ENCODE data around the gene FASLG.
A peak's percentile ranks its signal among the peaks of the same experiment; 100 is the strongest.

The FASLG gene

GRCh38 chr1:172653015-172653709 is 5.7 kb upstream of the FASLG start:
- Histone ChIP-seq H3K4me1 (peaks cover 0 to 7% (median 0%) of the 10 kb centered on the region in 10 experiments; a peak in 1 of 20 replicates), H3K27me3 (no peaks in the 10 kb centered on the region), H3K9ac (no peak overlapping the region), H4K20me1 (no peaks in the 10 kb centered on the region), H3K4me3 (no peak overlapping the region), H3K4me2 (no peak overlapping the region), H3K27ac (no peak overlapping the region), H3K36me3 (no peaks in the 10 kb centered on the region), H3K9me3 (replicated peaks in 1 of 11) (no peaks in the 10 kb centered on the region)
- no peak for TF ChIP-seq Cebpa-rat (IDR thresholded peaks at IDR 0.05)

DNA sequence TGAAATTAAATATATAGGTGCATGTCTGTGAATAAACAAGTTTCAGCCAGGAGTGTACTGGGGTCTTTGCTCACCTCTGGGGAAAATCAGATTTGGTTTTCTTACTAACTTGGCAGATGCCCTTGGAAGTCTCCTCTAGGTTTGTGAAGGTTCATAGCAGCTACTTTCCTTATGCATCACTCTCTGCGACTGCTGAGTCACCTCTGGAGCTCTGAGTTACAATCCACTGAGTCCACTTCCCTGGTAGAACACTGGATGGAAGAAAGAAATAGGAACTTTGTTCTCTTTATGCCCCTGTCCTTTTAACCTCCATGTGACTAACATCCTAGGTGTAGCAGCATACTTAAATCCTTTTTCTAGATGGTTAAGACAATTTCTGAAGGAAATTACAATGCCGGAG is 4.4 kb upstream of the FASLG start:
- Histone ChIP-seq H3K9me3 (replicated peaks in 1 of 11) (no peaks in the 10 kb centered on the region), H3K4me3 (no peak overlapping the region), H3K4me1 (peaks cover 0 to 7% (median 0%) of the 10 kb centered on the region in 10 experiments; a peak in 1 of 20 replicates), H3K36me3 (no peaks in the 10 kb centered on the region), H3K4me2 (no peak overlapping the region), H3K9ac (no peak overlapping the region), H3K27me3 (no peaks in the 10 kb centered on the region), H4K20me1 (no peaks in the 10 kb centered on the region), H3K27ac (no peak overlapping the region)
- TF ChIP-seq Cebpa-rat (IDR thresholded peaks at IDR 0.05): no peak

DNA sequence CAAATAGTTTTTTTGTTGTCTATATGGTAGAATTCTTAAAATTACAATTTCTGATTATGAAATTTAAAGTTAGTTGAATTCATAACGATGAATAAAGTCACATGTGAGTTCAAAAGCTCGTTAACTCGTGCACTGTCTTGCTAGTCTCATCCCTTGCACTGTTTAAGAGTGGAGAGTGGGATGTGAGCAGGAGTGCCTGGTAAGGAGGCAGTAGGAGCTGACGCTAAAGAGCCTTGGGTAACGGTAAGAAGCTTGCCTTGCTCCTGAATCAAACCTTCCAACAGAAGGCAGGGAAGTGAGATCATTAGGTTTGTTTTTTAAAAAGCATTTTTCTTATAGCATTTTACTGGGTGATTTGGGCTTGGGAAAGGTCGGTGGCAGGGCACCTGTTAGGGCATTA is 2.3 kb upstream of the FASLG start:
- Histone ChIP-seq H4K20me1 (no peaks in the 10 kb centered on the region), H3K4me2 (no peak overlapping the region), H3K27ac (no peak overlapping the region), H3K36me3 (no peaks in the 10 kb centered on the region), H3K4me3 (no peak overlapping the region), H3K9ac (no peak overlapping the region), H3K4me1 (peaks cover 0 to 7% (median 0%) of the 10 kb centered on the region in 10 experiments; a peak in 1 of 20 replicates), H3K9me3 (replicated peaks in 1 of 11) (no peaks in the 10 kb centered on the region), H3K27me3 (no peaks in the 10 kb centered on the region)
- no peak for TF ChIP-seq Cebpa-rat (IDR thresholded peaks at IDR 0.05)

DNA sequence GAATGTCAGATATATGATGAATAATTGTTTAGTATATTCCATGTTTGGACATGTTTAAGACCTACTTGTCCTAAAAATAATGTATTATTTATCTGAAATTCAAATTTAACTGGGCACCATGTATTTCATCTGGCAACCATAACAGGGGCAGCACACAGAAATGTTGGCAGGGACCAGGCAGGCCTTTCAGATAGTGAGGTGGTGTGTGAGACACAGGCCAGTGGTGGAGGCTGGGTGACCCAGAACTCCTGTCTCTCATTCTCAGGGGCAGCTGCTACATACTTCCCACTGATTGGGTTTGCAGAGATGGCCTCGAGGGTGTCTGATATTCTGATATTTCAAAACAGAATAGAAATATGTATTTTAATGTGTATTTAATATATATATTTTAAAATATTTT is 1.3 kb upstream of the FASLG start:
- no peaks in the 10 kb centered on the region for H4K20me1 ChIP-seq
- H3K27ac ChIP-seq: no peak overlapping the region
- TF ChIP-seq Cebpa-rat (IDR thresholded peaks at IDR 0.05): no peak
- H3K4me2 ChIP-seq: no peak overlapping the region
- no peaks in the 10 kb centered on the region for H3K27me3 ChIP-seq
- H3K36me3 ChIP-seq: no peaks in the 10 kb centered on the region
- peaks cover 5 to 15% (median 7%) of the 10 kb centered on the region in 10 experiments; a peak in 18 of 20 replicates for H3K4me1 ChIP-seq
- H3K9me3 ChIP-seq (replicated peaks in 1 of 11): no peaks in the 10 kb centered on the region
- H3K4me3 ChIP-seq: no peak overlapping the region
- no peak overlapping the region for H3K9ac ChIP-seq

DNA sequence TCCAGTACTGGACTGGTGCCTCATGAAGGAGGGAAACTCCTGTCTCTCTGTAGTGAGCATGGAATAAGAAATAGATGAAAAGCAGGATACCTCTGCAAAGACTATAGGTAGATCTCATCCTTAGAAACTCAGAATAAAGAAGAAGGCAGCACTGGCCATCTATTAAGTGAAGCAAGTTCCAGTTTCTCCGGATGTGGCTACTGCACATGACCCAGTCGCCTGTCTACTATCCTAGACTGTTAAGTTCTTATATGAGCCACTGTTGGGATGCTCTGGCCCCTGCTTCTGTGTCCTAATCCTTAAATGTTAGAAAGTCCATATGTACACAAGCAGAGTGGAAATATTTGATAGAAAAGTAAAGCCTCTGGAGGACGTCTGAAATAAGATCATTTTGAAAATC is 2.2 kb downstream of the FASLG start:
- no peak overlapping the region for H3K4me2 ChIP-seq

DNA sequence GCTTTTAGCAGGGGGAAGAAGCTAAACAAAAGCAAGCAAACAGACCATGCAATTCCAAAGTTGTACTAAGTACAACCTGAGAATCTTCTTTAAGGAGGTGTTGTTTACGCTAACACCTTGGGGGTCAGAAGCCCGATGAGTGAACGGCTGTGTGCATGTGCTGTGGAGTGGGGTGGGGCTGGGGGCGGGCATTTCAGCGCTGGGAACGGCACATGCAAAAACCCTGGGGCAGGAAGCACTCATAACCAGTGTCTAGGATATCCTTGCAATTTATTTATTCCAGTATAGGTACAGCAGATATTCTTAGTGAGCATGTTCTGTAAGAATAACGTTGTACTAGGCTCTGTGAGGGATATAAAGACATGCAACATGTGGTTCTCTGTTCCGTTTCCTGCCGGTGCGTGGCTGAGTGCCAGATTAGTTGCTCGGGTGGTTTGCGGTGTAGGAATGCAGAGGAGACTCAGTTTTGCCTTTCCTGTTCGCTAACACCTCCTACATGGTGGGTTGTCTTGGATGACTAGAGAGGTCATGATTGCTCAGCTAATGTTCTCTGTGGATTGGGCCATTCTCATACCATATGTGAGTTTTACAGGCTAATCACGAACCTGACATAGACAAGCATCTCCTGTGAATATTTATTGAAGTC is 3.7 kb downstream of the FASLG start:
- Histone ChIP-seq H3K27ac (peak overlapping the region in 2 of 11 experiments; percentile 29 to 30; a peak in 3 of 22 replicates), H3K36me3 (no peaks in the 10 kb centered on the region), H4K20me1 (no peaks in the 10 kb centered on the region), H3K4me2 (peak overlapping the region; percentile 27 to 68 (median 50)), H3K9ac (no peak overlapping the region), H3K4me1 (peaks cover 16 to 22% (median 19%) of the 10 kb centered on the region in 10 experiments), H3K4me3 (no peak overlapping the region), H3K9me3 (replicated peaks in 1 of 11) (peaks cover 0 to 5% (median 0%) of the 10 kb centered on the region in 11 experiments; a peak in 1 of 22 replicates), H3K27me3 (no peaks in the 10 kb centered on the region)
- no peak for TF ChIP-seq Cebpa-rat (IDR thresholded peaks at IDR 0.05)

More for the DNA sequence above, 2.2 kb downstream of the FASLG start:
- no peak for TF ChIP-seq Cebpa-rat (IDR thresholded peaks at IDR 0.05)
- Histone ChIP-seq H4K20me1 (no peaks in the 10 kb centered on the region), H3K27ac (no peak overlapping the region), H3K4me1 (peaks cover 16 to 22% (median 19%) of the 10 kb centered on the region in 10 experiments), H3K4me3 (no peak overlapping the region), H3K9me3 (replicated peaks in 1 of 11) (peaks cover 0 to 5% (median 0%) of the 10 kb centered on the region in 11 experiments; a peak in 1 of 22 replicates), H3K9ac (no peak overlapping the region), H3K36me3 (no peaks in the 10 kb centered on the region), H3K27me3 (no peaks in the 10 kb centered on the region)

DNA sequence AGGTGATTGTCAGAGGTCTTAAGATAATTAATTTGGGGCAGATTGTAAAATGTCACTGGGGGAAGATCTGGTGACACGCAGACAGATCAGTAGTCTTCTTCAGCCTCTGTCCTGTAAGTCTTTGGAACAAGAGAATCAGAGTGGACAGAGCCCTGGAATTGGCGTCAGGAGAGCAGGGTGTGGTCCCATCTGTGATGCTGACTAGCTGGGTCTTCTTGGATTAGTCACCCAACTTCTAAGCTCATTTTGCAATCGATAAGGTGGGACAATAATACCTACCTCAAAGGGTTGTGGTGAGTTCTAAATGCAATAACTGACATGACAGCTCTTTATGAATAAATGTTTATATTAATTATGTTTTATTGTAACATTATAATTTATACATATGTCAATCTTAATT is 4.8 kb downstream of the FASLG start:
- H3K4me2 ChIP-seq: peak overlapping the region; percentile 27 to 68 (median 50); a peak in 20 of 22 replicates
- no peak overlapping the region for H3K9ac ChIP-seq
- no peak for TF ChIP-seq Cebpa-rat (IDR thresholded peaks at IDR 0.05)
- peaks cover 0 to 5% (median 0%) of the 10 kb centered on the region in 11 experiments; a peak in 1 of 22 replicates for H3K9me3 ChIP-seq (replicated peaks in 1 of 11)
- no peaks in the 10 kb centered on the region for H3K27me3 ChIP-seq
- no peaks in the 10 kb centered on the region for H4K20me1 ChIP-seq
- no peak overlapping the region for H3K4me3 ChIP-seq
- H3K4me1 ChIP-seq: peaks cover 16 to 22% (median 19%) of the 10 kb centered on the region in 10 experiments
- no peak overlapping the region for H3K27ac ChIP-seq
- H3K36me3 ChIP-seq: no peaks in the 10 kb centered on the region

DNA sequence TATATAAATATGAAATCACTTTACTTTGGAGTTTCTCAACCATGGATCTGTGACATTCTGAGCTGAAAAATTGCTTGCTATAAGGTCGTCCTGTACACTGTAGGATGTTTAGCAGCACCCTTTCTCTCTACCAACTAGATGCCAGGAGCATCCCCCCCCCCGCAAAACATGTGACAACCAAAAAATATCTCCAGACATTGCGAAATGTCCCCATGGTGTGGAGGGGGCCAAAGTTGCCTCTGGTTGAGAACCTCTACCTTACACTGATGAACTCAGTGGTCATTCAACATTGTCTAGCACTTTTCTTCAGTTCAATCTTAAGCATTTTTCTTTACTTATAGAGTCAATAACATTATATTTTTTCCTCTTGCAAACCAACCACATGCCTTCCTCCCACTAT is 9.2 kb downstream of the FASLG start:
- peak in 2 of 11 experiments; percentile 46 to 67; a peak in 2 of 22 replicates for TF ChIP-seq Cebpa-rat (IDR thresholded peaks at IDR 0.05)
- H3K36me3 ChIP-seq: no peaks in the 10 kb centered on the region
- H3K27ac ChIP-seq: no peak overlapping the region
- H3K9me3 ChIP-seq (replicated peaks in 1 of 11): peaks cover 0 to 5% (median 0%) of the 10 kb centered on the region in 11 experiments; a peak in 1 of 22 replicates
- H3K27me3 ChIP-seq: no peaks in the 10 kb centered on the region
- no peak overlapping the region for H3K4me2 ChIP-seq
- H3K4me3 ChIP-seq: no peak overlapping the region
- H3K4me1 ChIP-seq: peaks cover 7 to 18% (median 12%) of the 10 kb centered on the region in 10 experiments
- no peaks in the 10 kb centered on the region for H4K20me1 ChIP-seq
- H3K9ac ChIP-seq: no peak overlapping the region

- H3K4me1 ChIP-seq: peaks cover 0 to 11% (median 5%) of the 10 kb centered on the region in 10 experiments; a peak in 6 of 20 replicates
- H3K4me2 ChIP-seq: no peak overlapping the region
- no peaks in the 10 kb centered on the region for H3K27me3 ChIP-seq
- H3K27ac ChIP-seq: no peak overlapping the region
- no peak overlapping the region for H3K4me3 ChIP-seq
- H3K9me3 ChIP-seq (replicated peaks in 1 of 11): peaks cover 0 to 5% (median 0%) of the 10 kb centered on the region in 11 experiments; a peak in 1 of 22 replicates
- no peaks in the 10 kb centered on the region for H3K36me3 ChIP-seq
- no peaks in the 10 kb centered on the region for H4K20me1 ChIP-seq
- H3K9ac ChIP-seq: no peak overlapping the region
- no peak for TF ChIP-seq Cebpa-rat (IDR thresholded peaks at IDR 0.05)
Observed at GRCh38 chr1:172669011-172669410, 10.1 kb downstream of the FASLG start.
